HepG2 (cell line): ENCODE data around the gene IL1R1. TPM values are rescaled to one million over a fixed set of nuclear protein-coding genes. Genes with fewer than 3 reads are reported as not detected.

ENCODE experiments used
- BCL3 ChIP-seq: sonication (generic); formaldehyde crosslinking; IDR thresholded peaks from 2 replicates; pipeline ENCODE4 v1.5.1; 2020; ENCODE audit warnings: mild to moderate bottlenecking, missing genetic modification reagents, moderate library complexity
- ELF3 ChIP-seq: IDR thresholded peaks from 2 replicates; pipeline ENCODE4 v1.6.1; 2016; ENCODE audit warnings: missing genetic modification reagents, missing compliant biosample characterization
- GFI1 ChIP-seq: sonication (generic); formaldehyde crosslinking; IDR thresholded peaks from 2 replicates; pipeline ENCODE4 v1.5.0; 2020; ENCODE audit warnings: missing genetic modification reagents, mild to moderate bottlenecking, borderline replicate concordance
- HBP1 ChIP-seq: IDR thresholded peaks from 2 replicates; pipeline ENCODE4 v1.6.1; 2016; ENCODE audit warnings: low read depth, control low read depth
- HNF4G ChIP-seq, 2 experiments: sonication (generic) in 1 of 2; formaldehyde crosslinking in 1 of 2; IDR thresholded peaks; 2 replicates each; pipeline versions ENCODE4 v1.4.0 to v1.6.1; 2011 to 2020; ENCODE audit warnings: borderline replicate concordance in 2 of 2, low read depth in 2 of 2, mild to moderate bottlenecking in 2 of 2, low read length in 1 of 2, missing genetic modification reagents in 1 of 2, moderate library complexity in 1 of 2
- HNRNPH1 ChIP-seq: fragments of 200-400 bp; formaldehyde crosslinking; optimal IDR thresholded peaks from 2 replicates; pipeline ENCODE3; 2017; ENCODE audit warnings: mild to moderate bottlenecking, low read depth, low read length
- HNRNPUL1 ChIP-seq: fragments of 200-400 bp; formaldehyde crosslinking; IDR thresholded peaks from 2 replicates; pipeline ENCODE4 v1.6.1; 2017; ENCODE audit warnings: low read depth, mild to moderate bottlenecking, low read length, moderate library complexity
- HOXD1 ChIP-seq: sonication (generic); formaldehyde crosslinking; IDR thresholded peaks from 2 replicates; pipeline ENCODE4 v1.5.0; 2020; ENCODE audit warnings: missing genetic modification reagents
- KAT7 ChIP-seq: IDR thresholded peaks from 2 replicates; pipeline ENCODE4 v1.6.1; 2018; ENCODE audit warnings: borderline replicate concordance, missing compliant biosample characterization
- KLF6 ChIP-seq: IDR thresholded peaks from 2 replicates; pipeline ENCODE4 v1.8.0; 2016; ENCODE audit warnings: missing biosample characterization, missing genetic modification reagents
- KLF9 ChIP-seq: IDR thresholded peaks from 2 replicates; pipeline ENCODE4 v1.6.1; 2016; ENCODE audit warnings: low read depth
- MTA3 ChIP-seq: sonication (generic); formaldehyde crosslinking; IDR thresholded peaks from 2 replicates; pipeline ENCODE4 v1.4.0; 2020; ENCODE audit warnings: missing genetic modification reagents
- PHF21A ChIP-seq: sonication (generic); formaldehyde crosslinking; IDR thresholded peaks from 2 replicates; pipeline ENCODE4 v1.5.0; 2020; ENCODE audit warnings: mild to moderate bottlenecking, missing genetic modification reagents
- POLR2G ChIP-seq: fragments of 200-400 bp; formaldehyde crosslinking; IDR thresholded peaks from 2 replicates; pipeline ENCODE4 v1.6.1; 2018; ENCODE audit warnings: mild to moderate bottlenecking, low read depth, low read length, moderate library complexity
- REL ChIP-seq: sonication (generic); formaldehyde crosslinking; conservative IDR thresholded peaks from 2 replicates; pipeline ENCODE4 v1.8.0; 2022; ENCODE audit warnings: mild to moderate bottlenecking, missing genetic modification reagents, moderate library complexity
- SALL1 ChIP-seq: sonication (generic); formaldehyde crosslinking; IDR thresholded peaks from 2 replicates; pipeline ENCODE4 v1.8.0; 2022; ENCODE audit warnings: mild to moderate bottlenecking, missing genetic modification reagents
- SIN3A ChIP-seq: IDR thresholded peaks from 2 replicates; pipeline ENCODE4 v1.6.1; 2011; ENCODE audit warnings: low read depth, mild to moderate bottlenecking, control low read depth, low read length, borderline replicate concordance
- SRSF9 ChIP-seq: fragments of 200-400 bp; formaldehyde crosslinking; IDR thresholded peaks from 2 replicates; pipeline ENCODE4 v1.6.1; 2018; ENCODE audit warnings: borderline replicate concordance, mild to moderate bottlenecking, low read depth, low read length; ENCODE audit not compliant: insufficient read depth, poor library complexity, severe bottlenecking
- STAT5B ChIP-seq: sonication (generic); formaldehyde crosslinking; IDR thresholded peaks from 2 replicates; pipeline ENCODE4 v1.4.0; 2020; ENCODE audit warnings: missing genetic modification reagents
- TFE3 ChIP-seq: IDR thresholded peaks from 2 replicates; pipeline ENCODE4 v1.6.1; 2016
- TGIF2 ChIP-seq: IDR thresholded peaks from 2 replicates; pipeline ENCODE4 v1.6.1; 2016; ENCODE audit warnings: control low read depth, missing compliant biosample characterization
- TRIM24 ChIP-seq: sonication (generic); formaldehyde crosslinking; IDR thresholded peaks from 2 replicates; pipeline ENCODE4 v1.8.0; 2022; ENCODE audit warnings: mild to moderate bottlenecking, missing genetic modification reagents
- ZNF33B ChIP-seq: sonication (generic); formaldehyde crosslinking; IDR thresholded peaks from 2 replicates; pipeline ENCODE4 v1.5.1; 2020; ENCODE audit warnings: mild to moderate bottlenecking, missing genetic modification reagents
- ZNF644 ChIP-seq: IDR thresholded peaks from 2 replicates; pipeline ENCODE4 v1.6.1; 2016; ENCODE audit warnings: low read depth
- ZNF710 ChIP-seq: sonication (generic); formaldehyde crosslinking; IDR thresholded peaks from 2 replicates; pipeline ENCODE4 v1.5.0; 2020; ENCODE audit warnings: mild to moderate bottlenecking, missing genetic modification reagents, borderline replicate concordance
- polyA plus RNA-seq, 8 experiments: library from polyadenylated mRNA; depleted of rRNA in 3 of 8; stranded (reverse) in 7 of 8; unstranded in 1 of 8; fragments of >200 nt; fragmentation: Illumina TruSeq in 4 of 8; extraction: Trizol in 4 of 8; gene quantifications; 2 replicates each; pipeline versions ENCODE4 v1.2.1 to v1.2.3, GENCODE V29; 2011 to 2016; ENCODE audit warnings: low read depth in 4 of 8, missing spikeins in 1 of 8, mixed read lengths in 1 of 8; ENCODE audit not compliant: insufficient read depth in 1 of 8
- total RNA-seq, 5 experiments: library from RNA; depleted of rRNA; stranded (reverse); fragments of >200 nt; fragmentation: Illumina TruSeq; extraction: Trizol; gene quantifications; 2 replicates each; pipeline ENCODE4 v1.2.3, GENCODE V29; 2016; ENCODE audit warnings: low read depth in 1 of 5

Gene IL1R1
- total and polyA plus RNA-seq, 2 of the 13 experiments (the other 11 are each of a cell fraction or from before 2014, with no cell fraction given): 38.0 to 93.1 TPM

GRCh38 chr2:102143450-102143985 lies 972 bp downstream of the IL1R1 start (continued):
- TF ChIP-seq ZNF710 (CRISPR knock-in tag): no peak
- TF ChIP-seq SRSF9: no peak
- peak; percentile 56; the same call in 1 of the 2 replicates for TF ChIP-seq SIN3A
- TF ChIP-seq REL (CRISPR knock-in tag): no peak
- TF ChIP-seq ELF3 (CRISPR knock-in tag): peak; percentile 34; the same call in 1 of the 2 replicates
- TF ChIP-seq HOXD1 (CRISPR knock-in tag): no peak
- TF ChIP-seq MTA3 (CRISPR knock-in tag): no peak
- no peak for TF ChIP-seq GFI1
- TF ChIP-seq BCL3: peak; percentile 24; the same call in 1 of the 2 replicates
- peak; percentile 40; the same call in 1 of the 2 replicates for TF ChIP-seq POLR2G
- 0 out of 2 replicates have a peak, but pooled peaks have one; percentile 23 for TF ChIP-seq TGIF2 (CRISPR knock-in tag)
- 0 out of 2 replicates have a peak, but pooled peaks have one; percentile 12 for TF ChIP-seq TFE3 (CRISPR knock-in tag)
- TF ChIP-seq KLF6 (CRISPR knock-in tag): no peak
- TF ChIP-seq PHF21A (CRISPR knock-in tag): 0 out of 2 replicates have a peak, but pooled peaks have one; percentile 38
- peak; percentile 82 for TF ChIP-seq HNRNPH1
- TF ChIP-seq STAT5B (CRISPR knock-in tag): no peak
- no peak for TF ChIP-seq KLF9 (CRISPR knock-in tag)
- peak; percentile 37 for TF ChIP-seq SALL1 (CRISPR knock-in tag)
- 0 out of 2 replicates have a peak, but pooled peaks have one; percentile 22 for TF ChIP-seq ZNF33B (CRISPR knock-in tag)
- TF ChIP-seq HNF4G (IDR thresholded peaks at IDR 0.05; ENCODE audit: borderline replicate concordance, low read depth, low read length): no peak; the same call in 1 of the 2 replicates
- TF ChIP-seq HNF4G (CRISPR knock-in tag; IDR thresholded peaks at IDR 0.05; ENCODE audit: borderline replicate concordance, low read depth): no peak; the same call in 1 of the 2 replicates
- TF ChIP-seq HBP1 (CRISPR knock-in tag): no peak
- TF ChIP-seq HNRNPUL1: no peak
- 0 out of 2 replicates have a peak, but pooled peaks have one; percentile 13 for TF ChIP-seq KAT7 (CRISPR knock-in tag)
- TF ChIP-seq TRIM24: peak; percentile 68; the same call in 1 of the 2 replicates
- TF ChIP-seq ZNF644 (CRISPR knock-in tag): 0 out of 2 replicates have a peak, but pooled peaks have one; percentile 24
